Activated CD8-positive, alpha-beta memory T cell treated with anti-CD3 and anti-CD28 coated beads for 24 hours (primary cell): Measurements from ENCODE around the gene LYST.

Source experiments
- DNase-seq: peaks from one replicate; pipeline ENCODE4 v3.0.0-alpha.2; 2020

Gene LYST

DNA sequence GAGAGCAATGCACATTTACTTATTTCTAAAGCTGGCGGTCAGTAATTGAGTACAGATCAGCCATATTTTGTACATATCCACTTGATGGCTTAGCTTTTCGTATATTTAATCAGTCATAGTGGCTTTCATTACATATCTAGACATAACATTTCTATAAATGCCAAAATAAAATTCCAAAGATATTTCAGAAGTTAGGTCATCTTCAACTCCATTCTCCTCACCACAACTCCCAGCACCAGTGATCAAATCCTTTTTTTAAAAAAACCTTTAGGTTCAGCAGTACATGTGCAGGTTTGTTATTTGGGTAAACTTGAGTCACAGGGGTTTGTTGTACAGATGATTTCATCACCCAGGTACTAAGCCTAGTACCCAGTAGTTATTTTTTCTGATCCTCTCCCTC lies 163.2 kb downstream of the LYST start:
- no peak for DNase-seq

DNA sequence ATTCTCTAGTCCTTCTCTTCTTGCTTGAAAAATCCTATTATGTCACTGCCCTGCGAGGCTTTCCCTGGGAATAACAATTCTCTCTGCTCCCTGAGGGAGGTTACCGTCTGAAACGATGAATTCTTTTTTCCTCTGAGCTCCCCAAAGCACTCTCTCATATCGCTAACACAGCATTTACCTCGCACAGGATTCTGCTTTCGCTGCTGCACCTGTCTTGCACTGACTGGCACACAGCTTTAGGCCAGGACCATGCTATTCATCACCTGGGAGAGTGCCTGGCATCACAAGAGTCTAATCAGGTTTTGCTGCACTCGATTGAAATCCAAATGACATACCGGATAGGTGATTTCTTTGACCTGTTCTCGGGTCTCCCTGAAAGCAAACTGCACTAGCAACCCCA lies 164.3 kb downstream of the LYST start:
- DNase-seq, result no peak

GRCh38 chr1:235697508-235697907 lies 169.2 kb downstream of the LYST start:
- no peak for DNase-seq

DNA sequence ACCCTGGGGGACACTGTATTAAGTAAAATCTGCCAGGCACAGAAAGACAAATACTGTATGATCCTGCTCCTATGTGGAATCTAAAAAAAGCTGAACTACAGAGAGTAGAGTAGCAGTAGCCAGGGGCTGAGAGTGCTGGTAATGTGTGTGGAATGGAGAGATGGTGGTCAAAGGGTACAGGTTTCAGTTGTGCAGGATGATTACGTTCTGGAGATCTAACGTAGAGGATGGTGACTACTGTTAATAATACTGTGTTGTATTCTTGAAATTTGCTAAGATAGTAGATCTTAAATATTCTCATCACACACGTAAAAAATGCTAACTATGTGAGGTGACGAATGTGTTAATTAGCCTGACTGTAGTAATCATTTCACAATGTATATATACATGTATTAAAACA lies 177.3 kb downstream of the LYST start:
- DNase-seq, result no peak

DNA sequence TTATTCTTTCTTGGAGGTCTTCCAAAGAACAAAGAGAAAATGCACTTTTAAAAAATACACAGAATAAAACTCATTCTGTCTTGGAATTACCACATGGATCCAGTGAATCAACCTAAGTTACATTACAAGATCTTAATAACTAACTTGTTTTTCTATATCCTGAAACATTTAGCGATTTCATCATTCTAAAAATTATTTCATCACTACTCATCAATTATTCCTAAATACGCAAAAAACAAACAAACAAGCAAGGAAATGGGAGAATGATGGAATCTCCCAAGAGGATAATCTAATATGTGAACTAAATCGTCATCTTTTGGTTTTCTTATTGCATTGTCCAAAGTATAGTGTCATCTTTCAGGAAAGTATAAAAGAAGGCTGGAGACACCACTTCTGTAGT lies 178.6 kb downstream of the LYST start:
- DNase-seq, result no peak

DNA sequence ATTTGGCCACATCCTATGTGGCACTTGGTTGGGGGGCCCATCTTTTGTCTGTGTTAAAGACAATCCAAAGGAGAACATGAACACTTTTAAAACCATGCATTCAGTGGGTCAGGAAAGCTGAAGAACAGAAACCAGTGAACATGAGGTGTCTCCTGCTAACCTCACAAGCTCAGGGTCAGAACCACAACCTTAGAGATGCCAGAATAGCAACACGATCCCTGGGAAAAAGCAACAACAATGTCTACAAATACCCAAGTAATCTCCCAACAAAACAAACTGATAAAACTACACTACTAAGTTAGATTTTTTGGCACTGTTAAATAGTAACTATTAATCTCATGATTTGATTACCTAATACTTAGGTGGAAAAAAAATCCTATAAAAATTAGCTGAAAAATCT lies 183.1 kb downstream of the LYST start:
- DNase-seq, result no peak

GRCh38 chr1:235682216-235682615 lies 184.5 kb downstream of the LYST start:
- DNase-seq, result no peak

DNA sequence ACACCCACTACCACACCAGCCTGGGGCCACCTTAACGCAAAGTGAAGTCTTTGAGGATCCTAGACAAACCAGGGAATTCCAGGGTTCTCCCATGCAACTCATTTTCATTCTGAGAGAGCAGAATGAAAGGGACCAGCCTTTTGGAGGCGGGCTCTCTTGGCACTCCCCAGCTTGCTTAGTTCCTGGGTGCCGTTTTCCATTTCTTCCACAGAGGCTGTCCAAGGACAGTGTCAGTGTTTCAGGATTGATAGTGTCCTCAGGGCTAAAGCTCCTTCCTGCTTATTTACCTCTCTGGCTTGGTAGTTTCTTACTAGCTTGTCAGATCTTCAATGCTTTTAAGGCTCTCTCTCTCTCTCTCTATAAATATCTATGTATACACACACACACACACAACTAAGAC lies 187.1 kb downstream of the LYST start:
- DNase-seq, result no peak

DNA sequence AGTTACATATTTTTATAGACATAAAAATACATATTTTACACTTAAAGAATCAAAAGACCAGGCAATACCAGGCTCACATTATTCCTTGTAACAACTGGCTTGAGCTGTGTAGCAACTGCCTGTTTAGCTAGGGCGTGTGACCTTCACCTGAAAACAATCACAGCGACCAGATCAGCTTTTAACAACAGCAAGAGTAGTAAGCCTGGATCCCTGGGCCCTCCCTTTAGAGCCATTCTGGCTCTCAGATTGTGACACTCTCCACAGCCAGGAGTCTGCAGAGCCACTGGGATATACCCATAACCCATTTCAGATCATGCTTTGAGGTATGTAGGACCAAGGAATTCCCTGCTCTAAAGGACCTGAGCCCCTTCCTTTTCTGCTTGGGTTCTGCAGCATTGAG lies 187.7 kb downstream of the LYST start:
- DNase-seq, result no peak

GRCh38 chr1:235675152-235675890 lies 191.4 kb downstream of the LYST start:
- no peak for DNase-seq

DNA sequence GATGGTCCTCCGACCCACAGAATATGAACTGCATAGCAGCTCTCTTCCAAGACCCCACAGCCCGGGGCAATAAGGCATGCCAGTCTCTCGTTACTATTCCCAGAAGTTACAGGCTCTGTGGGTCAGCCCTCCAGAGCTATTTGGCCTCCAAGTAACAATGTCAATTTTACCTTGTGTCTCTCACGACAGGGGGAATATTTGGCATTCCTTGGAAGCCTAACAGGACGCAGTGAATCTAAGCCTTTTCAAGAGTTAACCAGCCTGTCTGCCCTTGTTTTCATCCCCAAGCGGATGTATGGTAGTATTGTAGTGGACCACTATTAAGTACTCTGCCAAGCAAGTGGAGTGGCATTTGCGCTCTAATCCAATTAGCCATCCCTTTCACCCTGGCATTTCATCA lies 192.7 kb downstream of the LYST start:
- no peak for DNase-seq

DNA sequence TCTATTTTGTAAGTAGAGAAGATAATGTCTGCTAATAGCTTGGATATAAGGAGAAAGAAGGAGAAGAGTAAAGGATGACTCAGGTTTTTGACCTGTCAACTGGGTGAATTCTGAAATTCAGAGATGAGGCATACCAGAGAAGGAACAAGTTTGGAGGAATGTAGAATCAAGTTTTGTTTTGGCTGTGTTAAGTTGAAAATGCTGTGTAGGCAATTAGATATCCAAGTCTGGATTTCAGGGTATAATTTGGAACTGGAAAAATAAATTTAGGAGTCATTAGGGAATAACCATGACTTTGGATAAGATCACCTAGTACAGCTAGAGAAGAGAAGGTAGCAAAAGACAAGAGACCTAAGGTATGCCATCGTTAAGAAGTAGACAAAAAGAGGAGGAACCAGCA lies 194.7 kb downstream of the LYST start:
- no peak for DNase-seq

- DNase-seq, result no peak
Observed at GRCh38 chr1:235670157-235670776, 196.4 kb downstream of the LYST start.

DNA sequence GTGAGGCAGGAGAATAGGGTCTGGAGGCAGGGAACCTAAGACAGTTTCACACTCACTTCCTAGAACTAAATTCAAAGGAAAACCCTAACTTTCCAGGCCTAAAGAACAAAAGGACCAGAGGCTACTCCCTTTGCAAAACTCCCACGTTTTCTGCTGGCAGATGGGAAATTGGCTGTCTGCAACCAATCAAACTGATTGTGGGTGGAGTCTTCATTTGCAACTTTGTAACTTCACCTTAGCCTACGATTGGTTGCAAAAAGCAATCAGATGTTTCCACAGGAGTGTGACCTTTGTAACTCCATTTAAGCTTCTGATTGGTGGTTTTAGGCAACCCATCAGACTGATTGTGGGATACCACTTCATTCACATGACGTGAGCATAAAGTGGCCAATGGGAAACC lies 197.4 kb downstream of the LYST start:
- DNase-seq, result no peak

DNA sequence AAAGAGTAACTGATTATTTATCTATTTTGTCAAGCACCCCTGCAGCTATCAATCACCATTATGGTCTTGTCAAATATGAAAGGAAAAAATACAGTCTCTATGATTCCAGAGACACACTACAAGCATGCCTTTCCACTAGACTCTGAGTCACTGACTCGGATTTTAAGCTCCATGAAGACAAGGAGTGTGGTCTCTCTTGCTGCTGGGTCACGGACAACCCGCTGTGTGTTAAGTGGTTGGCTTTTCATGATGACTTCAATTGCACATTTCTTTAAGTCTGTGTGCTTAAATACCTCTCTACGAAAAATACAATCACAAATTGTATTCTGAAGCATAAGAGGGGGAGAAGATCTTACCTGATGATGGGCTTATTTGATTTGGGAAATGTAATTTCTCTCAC lies 203.1 kb downstream of the LYST start:
- DNase-seq, result no peak

GRCh38 chr1:235661568-235661967 lies 205.1 kb downstream of the LYST start:
- no peak for DNase-seq

- no peak for DNase-seq
Observed at GRCh38 chr1:235659186-235659771, 207.4 kb downstream of the LYST start.

DNA sequence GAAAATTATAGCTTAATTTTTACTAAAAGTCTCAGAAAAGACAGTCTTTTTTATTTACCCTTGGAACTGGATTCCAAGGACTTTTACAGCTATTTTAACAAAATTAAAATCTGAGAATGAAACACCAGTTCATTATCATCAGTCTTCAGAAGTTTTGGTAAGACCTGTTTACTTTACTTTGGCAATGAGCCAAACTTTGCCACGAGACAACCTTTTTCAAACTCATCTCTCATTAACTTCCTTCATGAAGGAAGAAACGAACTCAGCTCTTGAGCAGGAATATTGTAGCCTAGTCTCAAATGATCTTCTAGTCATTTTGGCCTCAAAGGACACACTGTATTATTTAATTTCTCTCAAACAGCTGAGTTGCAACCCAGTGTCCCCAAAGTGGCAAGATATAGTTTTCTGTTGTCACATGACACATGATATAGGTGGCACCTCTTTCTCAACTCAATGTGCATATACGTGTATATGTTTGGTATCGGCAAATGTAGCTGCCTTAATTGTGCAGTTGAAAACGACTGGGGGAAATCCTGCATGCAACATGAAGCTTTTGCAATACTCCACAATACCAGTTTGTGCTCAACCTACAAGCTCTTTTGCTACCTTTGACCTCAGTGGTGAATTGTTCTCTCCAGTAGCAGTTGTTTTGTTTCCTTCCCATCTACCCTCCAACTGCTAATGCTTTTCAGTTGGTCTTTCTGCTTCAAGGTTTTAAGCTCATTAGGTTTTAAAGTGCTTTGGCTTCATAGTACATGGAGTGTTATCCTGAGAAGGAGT lies 208.8 kb downstream of the LYST start:
- no peak for DNase-seq

- DNase-seq, result no peak
Observed at GRCh38 chr1:235657269-235657668, 209.4 kb downstream of the LYST start.

- DNase-seq, result peak; percentile 30
Observed at GRCh38 chr1:235652364-235652763, 214.3 kb downstream of the LYST start.

DNA sequence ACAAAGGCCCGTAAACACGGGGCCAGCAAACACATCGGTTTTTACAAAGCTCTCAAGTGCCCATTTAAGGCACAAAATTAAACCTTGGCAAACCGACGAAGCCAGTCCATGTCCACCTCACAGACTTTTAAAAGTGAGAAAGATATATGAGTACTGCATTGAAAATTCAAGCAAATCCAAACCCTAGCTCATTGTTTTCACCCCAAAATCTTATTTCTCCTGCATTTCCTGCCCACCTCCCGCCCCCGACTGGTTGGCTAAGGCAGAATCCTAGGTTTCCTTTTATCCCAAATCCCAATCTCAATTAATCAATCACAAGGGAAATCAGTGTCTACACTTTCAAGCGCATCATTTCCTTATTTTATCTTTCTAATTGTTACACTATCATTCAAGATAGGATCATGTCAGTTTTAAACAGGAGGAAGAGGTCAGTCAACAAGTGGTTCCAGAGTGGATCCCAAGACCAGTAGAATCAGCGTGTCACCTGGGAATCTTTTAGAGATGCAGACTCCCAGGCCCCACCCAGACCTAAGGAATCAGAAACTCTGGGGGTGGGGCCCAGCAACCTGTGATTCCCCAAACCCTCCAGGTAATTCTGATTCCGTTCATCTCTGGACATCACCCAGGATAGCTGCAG lies 215.4 kb downstream of the LYST start:
- DNase-seq, result peak; percentile 37

- DNase-seq, result peak; percentile 56
Observed at GRCh38 chr1:235650341-235651169, 216.2 kb downstream of the LYST start.
